NCI-H748 (cell line): ENCODE results near the gene ZNF519.
"Not testable (repeated sequence)": the region's sequence is repeated elsewhere in the genome, so short reads cannot be mapped to it uniquely, and the experiment has no call there.

Experiments
- DNase-seq: peaks from one replicate; lab custom pipeline; 2025; ENCODE audit not compliant: unreplicated experiment; lab: John Stamatoyannopoulos, UW

ZNF519 gene

GRCh38 chr18:14147935-14148865 is 16.0 kb upstream of the ZNF519 start:
- not testable (repeated sequence) for DNase-seq

- not testable (repeated sequence) for DNase-seq
Observed at GRCh38 chr18:14146771-14147170, 14.5 kb upstream of the ZNF519 start.

- DNase-seq, result not testable (repeated sequence)
Observed at GRCh38 chr18:14145581-14146338, 13.5 kb upstream of the ZNF519 start.

- DNase-seq, result not testable (repeated sequence)
Observed at GRCh38 chr18:14145021-14145420, 12.8 kb upstream of the ZNF519 start.

- no peak for DNase-seq
Observed at GRCh38 chr18:14144628-14144895, 12.3 kb upstream of the ZNF519 start.

- not testable (repeated sequence) for DNase-seq
Observed at GRCh38 chr18:14143871-14144627, 11.8 kb upstream of the ZNF519 start.

GRCh38 chr18:14143396-14143795 is 11.2 kb upstream of the ZNF519 start:
- DNase-seq, result not testable (repeated sequence)

- not testable (repeated sequence) for DNase-seq
Observed at GRCh38 chr18:14142177-14142576, 9.9 kb upstream of the ZNF519 start.

- DNase-seq, result not testable (repeated sequence)
Observed at GRCh38 chr18:14139583-14139982, 7.3 kb upstream of the ZNF519 start.

GRCh38 chr18:14137971-14138370 is 5.7 kb upstream of the ZNF519 start:
- not testable (repeated sequence) for DNase-seq

GRCh38 chr18:14131696-14132270 is 452 bp downstream of the ZNF519 start:
- DNase-seq, result not testable (repeated sequence)

GRCh38 chr18:14130804-14131203 is 1.4 kb downstream of the ZNF519 start:
- DNase-seq, result not testable (repeated sequence)

- DNase-seq, result no peak
Observed at GRCh38 chr18:14124689-14125088, 7.5 kb downstream of the ZNF519 start.

GRCh38 chr18:14122097-14122496 is 10.1 kb downstream of the ZNF519 start:
- no peak for DNase-seq

- DNase-seq, result no peak
Observed at GRCh38 chr18:14120926-14121325, 11.3 kb downstream of the ZNF519 start.

- no peak for DNase-seq
Observed at GRCh38 chr18:14117606-14118005, 14.6 kb downstream of the ZNF519 start.

GRCh38 chr18:14106906-14107305 is 25.3 kb downstream of the ZNF519 start:
- no peak for DNase-seq

GRCh38 chr18:14104906-14105748 is 27.1 kb downstream of the ZNF519 start:
- DNase-seq, result no peak

GRCh38 chr18:14104201-14104600 is 28.0 kb downstream of the ZNF519 start:
- DNase-seq, result no peak
